GM12878 (cell line): Measurements from ENCODE around the gene CLDN5. TPM values are rescaled to one million over a fixed set of nuclear protein-coding genes. Genes with fewer than 3 reads are reported as not detected.

ENCODE experiments used
- ATAC-seq: fragments of 200-7000 bp; cut with Tn5 transposase; 3 replicates; pipeline ENCODE4 v1.9.1; 2020; ENCODE audit warnings: mild to moderate bottlenecking, moderate library complexity
- BruUV-seq: library from RNA; stranded (reverse); fragments of 400-500 nt; replicated peaks from 2 replicates; lab custom pipeline; 2021; lab: Mats Ljungman, UMichigan
- CTCF ChIA-PET: fragments of 300-600 bp; sonication (Branson Sonifier 250); formaldehyde crosslinking; extraction: SDS; loops from one replicate; lab custom pipeline; 2021; ENCODE audit warnings: inconsistent platforms; lab: Yijun Ruan, JAX
- POLR2A ChIA-PET: fragments of 350-600 bp; formaldehyde crosslinking; extraction: SDS; loops from one replicate; lab custom pipeline; 2021; ENCODE audit warnings: inconsistent platforms; lab: Charles Lee
- RAD21 ChIA-PET: fragments of 300-600 bp; sonication (Branson Sonifier 250); formaldehyde crosslinking; loops from one replicate; lab custom pipeline; 2023; ENCODE audit warnings: antibody characterized with exemption; ENCODE audit not compliant: unreplicated experiment; lab: Charles Lee
- SMC1A ChIA-PET: fragments of 300-600 bp; sonication (Branson Sonifier 250); formaldehyde crosslinking; loops from one replicate; lab custom pipeline; 2023; ENCODE audit not compliant: unreplicated experiment, uncharacterized antibody; lab: Charles Lee
- DNase-seq: peaks from one replicate; pipeline ENCODE4 v3.0.0-alpha.2; 2011; ENCODE audit warnings: low read depth, low spot score
- FAIRE-seq: peaks from 3 replicates; lab custom pipeline; 2011; peaks lifted over from hg19 to GRCh38; lab: Jason Lieb, UNC
- H2AFZ ChIP-seq: 2 replicates; pipeline ENCODE4 v1.6.0; 2011; ENCODE audit warnings: low read depth, low read length, control low read depth; ENCODE audit not compliant: control insufficient read depth
- H3K27ac ChIP-seq: 2 replicates; pipeline ENCODE4 v1.5.1; 2011; ENCODE audit warnings: control low read depth; ENCODE audit not compliant: control insufficient read depth, insufficient read depth
- H3K27me3 ChIP-seq, 2 experiments: replicated peaks in 1 of 2; 2 replicates each; pipeline versions ENCODE4 v1.6.0 to v1.6.1; 2011; ENCODE audit warnings: low read length in 1 of 2; ENCODE audit not compliant: control insufficient read depth in 2 of 2, insufficient read depth in 2 of 2
- H3K36me3 ChIP-seq, 2 experiments: 2 replicates each; pipeline ENCODE4 v1.5.1; 2011; ENCODE audit warnings: low read length in 1 of 2; ENCODE audit not compliant: control insufficient read depth in 2 of 2, insufficient read depth in 2 of 2
- H3K4me1 ChIP-seq: 2 replicates; pipeline ENCODE4 v1.6.1; 2011; ENCODE audit warnings: mild to moderate bottlenecking, low read length, moderate library complexity, mixed read lengths; ENCODE audit not compliant: control insufficient read depth, insufficient read depth
- H3K4me2 ChIP-seq: 2 replicates; pipeline ENCODE4 v1.6.0; 2011; ENCODE audit warnings: control low read depth; ENCODE audit not compliant: control insufficient read depth, insufficient read depth
- H3K4me3 ChIP-seq: fragments of 200-600 bp; sonication (generic); 2 replicates; pipeline ENCODE4 v1.5.1; 2016
- H3K79me2 ChIP-seq: 2 replicates; pipeline ENCODE4 v1.6.0; 2011; ENCODE audit warnings: low read length; ENCODE audit not compliant: control insufficient read depth, insufficient read depth
- H3K9ac ChIP-seq: 2 replicates; pipeline ENCODE4 v1.8.0; 2011; ENCODE audit warnings: low read length, control low read depth, mixed read lengths; ENCODE audit not compliant: control insufficient read depth, insufficient read depth
- H3K9me3 ChIP-seq: replicated peaks from 3 replicates; pipeline ENCODE4 v1.5.1; 2011; ENCODE audit warnings: mild to moderate bottlenecking, low read length; ENCODE audit not compliant: control insufficient read depth, insufficient read depth
- H4K20me1 ChIP-seq: 2 replicates; pipeline ENCODE4 v1.6.0; 2011; ENCODE audit not compliant: control insufficient read depth, insufficient read depth
- ESRRA ChIP-seq: IDR thresholded peaks from 2 replicates; pipeline ENCODE4 v1.6.1; 2012; ENCODE audit warnings: mild to moderate bottlenecking, low read length, improper control_type of control experiment
- FOXK2 ChIP-seq: fragments of 450-650 bp; IDR thresholded peaks from 2 replicates; pipeline ENCODE4 v1.6.1; 2017; ENCODE audit warnings: mild to moderate bottlenecking, moderate library complexity
- NFYA ChIP-seq: IDR thresholded peaks from 2 replicates; pipeline ENCODE4 v1.6.1; 2011; ENCODE audit warnings: low read depth, mild to moderate bottlenecking, low read length, improper control_type of control experiment, borderline replicate concordance
- NFYB ChIP-seq: IDR thresholded peaks from 2 replicates; pipeline ENCODE4 v1.6.1; 2011; ENCODE audit warnings: low read depth, mild to moderate bottlenecking, low read length, improper control_type of control experiment, moderate library complexity; ENCODE audit not compliant: insufficient read depth
- SP1 ChIP-seq: IDR thresholded peaks from one replicate; pipeline ENCODE4 v1.6.1; 2011; ENCODE audit warnings: low read depth, low read length
- SRF ChIP-seq, 2 experiments: IDR thresholded peaks; 2 replicates each; pipeline ENCODE4 v1.6.1; 2011; ENCODE audit warnings: low read depth in 2 of 2, low read length in 2 of 2, mild to moderate bottlenecking in 1 of 2, moderate library complexity in 1 of 2
- TCF12 ChIP-seq: IDR thresholded peaks from 2 replicates; pipeline ENCODE4 v1.6.1; 2011; ENCODE audit warnings: low read depth, mild to moderate bottlenecking, low read length
- WRNIP1 ChIP-seq: IDR thresholded peaks from 2 replicates; pipeline ENCODE4 v1.6.1; 2011; ENCODE audit warnings: low read depth, low read length, improper control_type of control experiment, borderline replicate concordance
- ZNF217 ChIP-seq: fragments of 450-650 bp; IDR thresholded peaks from 2 replicates; pipeline ENCODE4 v1.6.1; 2017; ENCODE audit warnings: antibody characterized with exemption, mild to moderate bottlenecking
- WGBS: methylation state at CpG from one replicate; pipeline ENCODE4 v1.1.6; 2016; ENCODE audit warnings: low lambda C conversion rate; ENCODE audit not compliant: insufficient replicate concordance, insufficient coverage; ENCODE audit errors: missing lambda C conversion rate; 5-methylcytosine and 5-hydroxymethylcytosine counted together
- in situ Hi-C: fragments of 300-500 bp; cut with MboI; formaldehyde crosslinking; loops from 9 replicates; pipeline ENCODE4 v1.14.3; 2018; ENCODE audit warnings: mixed read lengths
- intact Hi-C: fragments of 100-400 bp; cut with micrococcal nuclease; formaldehyde crosslinking; loops from one replicate; pipeline ENCODE4 v1.14.2; 2022; ENCODE audit not compliant: unreplicated experiment
- polyA plus RNA-seq, 11 experiments: library from polyadenylated mRNA; depleted of rRNA in 4 of 11; unstranded in 6 of 11; stranded (reverse) in 5 of 11; fragments of >200 nt; fragmentation: Nextera tagmentation in 4 of 11; fragmentation: Illumina TruSeq in 1 of 11; extraction: Ambion mirVana in 4 of 11; extraction: Trizol in 1 of 11; gene quantifications; 1 replicate in 1 of 11; 2 replicates in 10 of 11; pipeline versions ENCODE4 v1.2.1 to v1.2.3, GENCODE V29; 2011 to 2016; ENCODE audit warnings: inconsistent platforms in 2 of 11, missing spikeins in 2 of 11, low read depth in 1 of 11
- total RNA-seq, 4 experiments: library from RNA; depleted of rRNA in 3 of 4; stranded (reverse); fragments of >200 nt in 3 of 4; fragmentation: Illumina TruSeq in 1 of 4; extraction: Trizol in 1 of 4; gene quantifications; 2 replicates each; pipeline versions ENCODE4 v1.2.1 to v1.2.3, GENCODE V29; 2013 to 2021
- TF ChIP-seq, protein P1 (sequence below): IDR thresholded peaks from 2 replicates; pipeline ENCODE4 v1.6.1; 2011; ENCODE audit warnings: mild to moderate bottlenecking, low read depth, low read length, moderate library complexity; ENCODE audit not compliant: insufficient replicate concordance
- TF ChIP-seq, protein P2 (sequence below): fragments of 450-650 bp; IDR thresholded peaks from 2 replicates; pipeline ENCODE4 v1.6.1; 2016; ENCODE audit warnings: mild to moderate bottlenecking
- TF ChIP-seq, protein P3 (sequence below): fragments of 450-650 bp; formaldehyde crosslinking; IDR thresholded peaks from 2 replicates; pipeline ENCODE4 v1.5.0; 2022; ENCODE audit warnings: mild to moderate bottlenecking, missing genetic modification characterization

The CLDN5 gene
- total and polyA plus RNA-seq, 10 of the 15 experiments (the other 5 are each of a cell fraction or from before 2014, with no cell fraction given): 0.15 TPM; not detected in 9

DNA sequence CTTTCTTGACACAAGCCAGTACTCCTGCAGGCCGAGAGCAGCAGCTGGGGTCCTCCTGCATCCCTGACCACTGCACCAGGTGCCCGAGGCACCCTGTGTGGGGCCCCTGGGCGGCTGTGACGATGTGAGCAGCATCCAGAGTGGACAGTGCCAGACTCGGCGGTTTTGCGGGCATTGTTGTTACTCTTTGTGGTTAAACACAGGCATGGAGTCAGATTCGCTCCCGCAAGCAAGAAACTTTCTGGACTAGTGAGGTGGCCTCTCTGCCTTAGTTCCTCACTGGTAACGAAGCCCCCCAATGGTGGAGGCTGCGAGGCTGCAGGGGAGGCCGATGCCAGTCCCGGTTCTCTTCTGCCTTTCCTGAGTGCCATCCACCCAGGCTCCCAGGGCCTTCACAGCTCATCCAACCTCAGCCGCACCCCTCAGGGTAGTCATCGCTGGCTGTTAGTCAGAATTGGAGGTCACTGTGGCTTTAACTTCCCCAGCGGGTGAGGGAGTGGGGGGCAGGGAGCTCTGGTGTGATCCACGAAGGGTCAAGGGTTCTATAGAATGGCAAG, 3.7 kb upstream of the CLDN5 start:
- FAIRE-seq (no peak), ATAC-seq (no peak), DNase-seq (no peak)
- H3K9ac ChIP-seq: no peak overlapping the region
- no peaks in the 10 kb centered on the region for H3K36me3 ChIP-seq
- no peak overlapping the region for H2AFZ ChIP-seq
- H3K9me3 ChIP-seq: no peaks in the 10 kb centered on the region
- SMC1A ChIA-PET: no interaction called here
- RAD21 ChIA-PET: no interaction called here
- intact Hi-C loops: no loop called here
- in situ Hi-C loops: no loop called here
- H3K79me2 ChIP-seq: no peaks in the 10 kb centered on the region
- no peak overlapping the region for H3K4me2 ChIP-seq
- TF ChIP-seq WRNIP1: no peak
- no peak for TF ChIP-seq ESRRA
- TF ChIP-seq, all 136 proteins: peak for 0
- 37% methylated on average over 17 of the region's 17 CpGs for WGBS
- H3K27ac ChIP-seq: no peak overlapping the region
- no peaks in the 10 kb centered on the region for H3K4me1 ChIP-seq
- H3K4me3 ChIP-seq: no peak overlapping the region
- H3K27me3 ChIP-seq: peaks cover 0 to 2% of the 10 kb centered on the region in 2 experiments; a peak in 2 of 4 replicates
- ChIA-PET POLR2A (no interaction called here), CTCF (interaction anchor here (1.1 kb wide), 1 partner anchor 87 kb away, joined by 4 read pairs; no protein-coding TSS in a partner anchor)
- no peaks in the 10 kb centered on the region for H4K20me1 ChIP-seq
- no TSS peak for BruUV-seq

DNA sequence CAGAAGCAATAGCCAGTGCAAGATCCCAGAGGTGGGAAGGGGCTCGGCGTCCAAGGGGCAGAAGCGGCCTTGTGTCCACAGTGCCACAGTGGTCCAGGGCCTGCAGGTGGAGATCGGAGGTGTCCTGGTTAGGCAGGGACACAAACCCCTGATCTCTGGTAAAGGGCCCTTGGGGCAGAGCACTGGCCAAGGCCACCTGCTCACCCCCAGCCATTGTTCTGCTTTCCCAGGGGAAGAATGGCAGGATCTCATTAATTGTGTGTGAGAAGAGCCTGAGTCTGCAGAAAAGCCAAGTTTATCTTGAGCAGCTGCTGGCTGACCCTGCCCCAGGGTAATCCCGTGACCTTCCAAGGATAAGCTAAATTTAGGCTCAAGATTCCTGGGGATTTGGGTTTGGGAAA, 3.1 kb upstream of the CLDN5 start:
- RAD21 ChIA-PET: no interaction called here
- no peak for FAIRE-seq
- ATAC-seq: no peak
- TF ChIP-seq FOXK2 (no peak), NFYA (no peak), SP1 (no peak), NFYB (no peak), TCF12 (no peak), SRF (IDR thresholded peaks at IDR 0.05; ENCODE audit: low read depth in 2 of 2, low read length in 2 of 2) (no peak), ZNF217 (no peak)
- TF ChIP-seq, protein P1, sequence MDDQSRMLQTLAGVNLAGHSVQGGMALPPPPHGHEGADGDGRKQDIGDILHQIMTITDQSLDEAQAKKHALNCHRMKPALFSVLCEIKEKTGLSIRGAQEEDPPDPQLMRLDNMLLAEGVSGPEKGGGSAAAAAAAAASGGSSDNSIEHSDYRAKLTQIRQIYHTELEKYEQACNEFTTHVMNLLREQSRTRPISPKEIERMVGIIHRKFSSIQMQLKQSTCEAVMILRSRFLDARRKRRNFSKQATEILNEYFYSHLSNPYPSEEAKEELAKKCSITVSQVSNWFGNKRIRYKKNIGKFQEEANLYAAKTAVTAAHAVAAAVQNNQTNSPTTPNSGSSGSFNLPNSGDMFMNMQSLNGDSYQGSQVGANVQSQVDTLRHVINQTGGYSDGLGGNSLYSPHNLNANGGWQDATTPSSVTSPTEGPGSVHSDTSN: no peak
- TF ChIP-seq, protein P2, sequence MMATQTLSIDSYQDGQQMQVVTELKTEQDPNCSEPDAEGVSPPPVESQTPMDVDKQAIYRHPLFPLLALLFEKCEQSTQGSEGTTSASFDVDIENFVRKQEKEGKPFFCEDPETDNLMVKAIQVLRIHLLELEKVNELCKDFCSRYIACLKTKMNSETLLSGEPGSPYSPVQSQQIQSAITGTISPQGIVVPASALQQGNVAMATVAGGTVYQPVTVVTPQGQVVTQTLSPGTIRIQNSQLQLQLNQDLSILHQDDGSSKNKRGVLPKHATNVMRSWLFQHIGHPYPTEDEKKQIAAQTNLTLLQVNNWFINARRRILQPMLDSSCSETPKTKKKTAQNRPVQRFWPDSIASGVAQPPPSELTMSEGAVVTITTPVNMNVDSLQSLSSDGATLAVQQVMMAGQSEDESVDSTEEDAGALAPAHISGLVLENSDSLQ: no peak
- TF ChIP-seq, protein P3, sequence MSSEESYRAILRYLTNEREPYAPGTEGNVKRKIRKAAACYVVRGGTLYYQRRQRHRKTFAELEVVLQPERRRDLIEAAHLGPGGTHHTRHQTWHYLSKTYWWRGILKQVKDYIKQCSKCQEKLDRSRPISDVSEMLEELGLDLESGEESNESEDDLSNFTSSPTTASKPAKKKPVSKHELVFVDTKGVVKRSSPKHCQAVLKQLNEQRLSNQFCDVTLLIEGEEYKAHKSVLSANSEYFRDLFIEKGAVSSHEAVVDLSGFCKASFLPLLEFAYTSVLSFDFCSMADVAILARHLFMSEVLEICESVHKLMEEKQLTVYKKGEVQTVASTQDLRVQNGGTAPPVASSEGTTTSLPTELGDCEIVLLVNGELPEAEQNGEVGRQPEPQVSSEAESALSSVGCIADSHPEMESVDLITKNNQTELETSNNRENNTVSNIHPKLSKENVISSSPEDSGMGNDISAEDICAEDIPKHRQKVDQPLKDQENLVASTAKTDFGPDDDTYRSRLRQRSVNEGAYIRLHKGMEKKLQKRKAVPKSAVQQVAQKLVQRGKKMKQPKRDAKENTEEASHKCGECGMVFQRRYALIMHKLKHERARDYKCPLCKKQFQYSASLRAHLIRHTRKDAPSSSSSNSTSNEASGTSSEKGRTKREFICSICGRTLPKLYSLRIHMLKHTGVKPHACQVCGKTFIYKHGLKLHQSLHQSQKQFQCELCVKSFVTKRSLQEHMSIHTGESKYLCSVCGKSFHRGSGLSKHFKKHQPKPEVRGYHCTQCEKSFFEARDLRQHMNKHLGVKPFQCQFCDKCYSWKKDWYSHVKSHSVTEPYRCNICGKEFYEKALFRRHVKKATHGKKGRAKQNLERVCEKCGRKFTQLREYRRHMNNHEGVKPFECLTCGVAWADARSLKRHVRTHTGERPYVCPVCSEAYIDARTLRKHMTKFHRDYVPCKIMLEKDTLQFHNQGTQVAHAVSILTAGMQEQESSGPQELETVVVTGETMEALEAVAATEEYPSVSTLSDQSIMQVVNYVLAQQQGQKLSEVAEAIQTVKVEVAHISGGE: no peak

More for the DNA sequence above, 3.1 kb upstream of the CLDN5 start:
- Histone ChIP-seq H3K4me3 (no peak overlapping the region), H3K4me1 (no peaks in the 10 kb centered on the region), H3K79me2 (no peaks in the 10 kb centered on the region), H3K9me3 (no peaks in the 10 kb centered on the region), H3K4me2 (no peak overlapping the region), H3K36me3 (no peaks in the 10 kb centered on the region), H4K20me1 (no peaks in the 10 kb centered on the region), H2AFZ (no peak overlapping the region), H3K9ac (no peak overlapping the region), H3K27ac (no peak overlapping the region), H3K27me3 (peaks cover 0 to 2% of the 10 kb centered on the region in 2 experiments; a peak in 2 of 4 replicates)
- BruUV-seq: no TSS peak
- intact Hi-C loops (no loop called here), in situ Hi-C loops (no loop called here)
- POLR2A ChIA-PET: no interaction called here
- no peak for DNase-seq
- 85% methylated on average over 5 of the region's 5 CpGs for WGBS
- SMC1A ChIA-PET: no interaction called here
- CTCF ChIA-PET: interaction anchor here (1.1 kb wide), 2 partner anchors 88 to 196 kb away, joined by 3 to 4 read pairs; partner anchors contain the start of gene GP1BB
